22Rv1 (cell line): Measurements from ENCODE around the gene UPF3B.
A peak's percentile ranks its signal among the peaks of the same experiment; 100 is the strongest.
"Not testable (repeated sequence)": the region's sequence is repeated elsewhere in the genome, so short reads cannot be mapped to it uniquely, and the experiment has no call there.

Experiments
- H3K27ac ChIP-seq: fragments of 450-650 bp; 2 replicates; pipeline ENCODE4 v1.5.1; 2017
- CTCF ChIP-seq: fragments of 450-650 bp; IDR thresholded peaks from 2 replicates; pipeline ENCODE4 v1.5.1; 2017; ENCODE audit warnings: mild to moderate bottlenecking
- ZFX ChIP-seq: fragments of 450-650 bp; IDR thresholded peaks from 2 replicates; pipeline ENCODE4 v1.6.1; 2017; ENCODE audit warnings: antibody characterized with exemption, borderline replicate concordance

The UPF3B gene

DNA sequence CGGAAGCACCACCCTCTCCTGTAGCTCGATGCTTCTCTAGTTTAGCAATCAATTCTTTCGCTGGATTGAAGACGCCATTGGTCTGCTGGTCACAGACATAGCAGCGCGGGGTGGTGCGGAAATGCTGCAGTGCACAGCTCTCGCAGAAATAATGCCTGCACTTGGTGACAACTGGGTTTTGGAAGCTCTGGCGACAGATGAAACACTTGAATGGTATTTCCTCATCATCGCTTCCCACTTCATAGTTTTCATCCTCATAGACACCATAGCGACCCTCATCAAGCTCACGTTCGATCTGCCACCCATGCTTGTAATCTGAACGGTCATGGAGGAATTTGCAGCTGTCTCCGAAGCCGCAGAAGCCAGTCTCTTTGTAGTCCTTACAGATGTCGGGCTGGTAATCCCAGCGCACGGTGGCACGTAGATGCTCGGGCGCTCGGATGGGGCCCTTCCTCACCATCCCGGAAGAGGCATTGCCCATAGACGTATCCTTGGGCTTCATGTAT is 17.9 kb upstream of the UPF3B start:
- TF ChIP-seq ZFX (no peak), CTCF (no peak)
- H3K27ac ChIP-seq, result peak overlapping the region; percentile 90

DNA sequence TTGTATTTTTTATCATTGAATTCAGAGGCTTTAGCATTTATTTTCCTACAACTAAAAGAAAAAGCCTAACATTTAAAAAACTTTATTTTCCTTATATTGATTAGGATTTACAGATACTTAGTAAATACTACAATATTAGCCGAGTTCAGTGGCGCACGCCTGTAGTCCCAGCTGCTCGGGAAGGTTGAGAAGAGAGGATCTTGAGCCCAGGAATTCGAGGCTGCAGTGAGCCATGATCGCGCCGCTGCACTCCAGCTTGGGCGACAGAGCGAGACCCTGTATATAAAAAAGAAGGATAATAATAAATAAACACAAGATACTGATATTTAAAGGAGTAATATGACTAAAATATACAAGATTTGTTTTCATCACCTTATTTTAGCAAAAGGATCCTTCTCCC is 681 bp upstream of the UPF3B start:
- H3K27ac ChIP-seq, result peak overlapping the region; percentile 67
- TF ChIP-seq ZFX, result no peak
- TF ChIP-seq CTCF, result no peak

DNA sequence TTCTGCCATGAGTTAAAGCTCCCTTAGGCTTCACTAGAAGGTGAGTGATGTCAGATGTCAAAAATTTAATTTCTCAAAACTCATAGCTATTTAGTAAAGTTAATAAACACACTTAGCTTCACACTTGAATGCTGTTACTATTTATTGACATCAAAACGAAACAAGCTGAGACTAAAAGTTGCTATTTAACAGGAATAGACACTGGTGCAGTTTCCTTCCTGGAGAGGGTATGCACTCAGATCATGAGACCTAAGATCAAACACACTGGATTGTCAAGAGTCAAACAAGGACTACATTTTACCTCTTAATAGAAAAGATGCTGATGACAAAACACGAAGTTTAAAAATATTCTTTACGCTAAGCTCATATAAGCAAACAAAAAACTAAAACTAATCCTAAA is 18.9 kb downstream of the UPF3B start:
- no peak overlapping the region for H3K27ac ChIP-seq
- TF ChIP-seq ZFX (no peak), CTCF (no peak)

DNA sequence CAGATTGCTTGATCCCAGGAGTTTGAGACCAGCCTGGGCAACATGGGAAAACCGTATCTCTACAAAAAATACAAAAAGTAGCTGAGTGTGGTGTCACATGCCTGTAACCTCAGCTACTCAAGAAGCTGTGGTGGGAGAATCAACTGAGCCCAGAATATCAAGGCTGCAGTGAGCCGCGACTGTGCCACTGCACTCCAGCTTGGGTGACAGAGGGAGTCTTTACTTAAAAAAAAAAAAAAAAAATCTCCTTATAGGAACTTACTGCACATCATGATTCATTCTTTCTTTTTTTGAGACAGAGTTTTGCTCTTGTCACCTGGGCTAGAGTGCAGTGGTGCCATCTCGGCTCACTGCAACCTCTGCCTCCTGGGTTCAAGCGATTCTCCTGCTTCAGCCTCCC is 24.3 kb downstream of the UPF3B start:
- TF ChIP-seq ZFX (no peak), CTCF (no peak)
- no peak overlapping the region for H3K27ac ChIP-seq

- no peak overlapping the region for H3K27ac ChIP-seq
- TF ChIP-seq ZFX, result no peak
- no peak for TF ChIP-seq CTCF
Observed at GRCh38 chrX:119826399-119826959, 26.3 kb downstream of the UPF3B start.

GRCh38 chrX:119824221-119824620 is 28.5 kb downstream of the UPF3B start:
- H3K27ac ChIP-seq, result not testable (repeated sequence)

- not testable (repeated sequence) for H3K27ac ChIP-seq
Observed at GRCh38 chrX:119821703-119822102, 31.1 kb downstream of the UPF3B start.

- TF ChIP-seq ZFX, result no peak
- no peak for TF ChIP-seq CTCF
- no peak overlapping the region for H3K27ac ChIP-seq
Observed at GRCh38 chrX:119817130-119817690, 35.6 kb downstream of the UPF3B start.
